Caco-2 (cell line): ENCODE measurements around the gene CTNND2. TPM values are rescaled to one million over a fixed set of nuclear protein-coding genes. Genes with fewer than 3 reads are reported as not detected.

Experiments
- BruUV-seq: library from RNA; stranded (reverse); fragments of 400-500 nt; replicated peaks from 2 replicates; lab custom pipeline; 2021; lab: Mats Ljungman, UMichigan
- CTCF ChIA-PET: fragments of 300-600 bp; sonication (Branson Sonifier 250); formaldehyde crosslinking; loops from one replicate; lab custom pipeline; 2022; ENCODE audit warnings: antibody characterized with exemption; lab: Charles Lee
- POLR2A ChIA-PET: fragments of 300-600 bp; sonication (Branson Sonifier 250); formaldehyde crosslinking; loops from one replicate; lab custom pipeline; 2022; ENCODE audit warnings: antibody characterized with exemption; lab: Charles Lee
- DNase-seq, 2 experiments: peaks; one replicate each; pipeline versions ENCODE4 v3.0.0 to v3.0.0-alpha.2; 2020 to 2022
- H3K27me3 ChIP-seq: replicated peaks from 2 replicates; pipeline ENCODE4 v1.6.0; 2011; ENCODE audit warnings: low read length; ENCODE audit not compliant: control insufficient read depth, insufficient read depth
- H3K36me3 ChIP-seq: 2 replicates; pipeline ENCODE4 v1.5.1; 2011; ENCODE audit warnings: low read length; ENCODE audit not compliant: control insufficient read depth, insufficient read depth
- H3K4me1 ChIP-seq: fragments of 250-450 bp; sonication (Bioruptor Pico); 2 replicates; pipeline ENCODE4 v1.5.1; 2020; ENCODE audit warnings: mild to moderate bottlenecking
- H3K4me3 ChIP-seq: 2 replicates; pipeline ENCODE4 v1.5.1; 2011; ENCODE audit warnings: low read depth, mild to moderate bottlenecking, control low read depth, low read length
- H3K9me3 ChIP-seq: fragments of 250-450 bp; sonication (Bioruptor Pico); 2 replicates; pipeline ENCODE4 v1.5.1; 2020; ENCODE audit warnings: mild to moderate bottlenecking, moderate library complexity
- H3K27ac Mint-ChIP-seq: one replicate; pipeline ENCODE4 v1.8.0; 2022; ENCODE audit warnings: mixed read lengths; ENCODE audit not compliant: unreplicated experiment
- H3K27me3 Mint-ChIP-seq: one replicate; pipeline ENCODE4 v1.8.0; 2022; ENCODE audit warnings: mixed read lengths; ENCODE audit not compliant: insufficient read depth, unreplicated experiment
- H3K36me3 Mint-ChIP-seq: one replicate; pipeline ENCODE4 v1.8.0; 2022; ENCODE audit warnings: mild to moderate bottlenecking, mixed read lengths; ENCODE audit not compliant: insufficient read depth, unreplicated experiment
- H3K4me1 Mint-ChIP-seq: one replicate; pipeline ENCODE4 v1.8.0; 2022; ENCODE audit warnings: low read depth, mixed read lengths; ENCODE audit not compliant: unreplicated experiment
- H3K4me3 Mint-ChIP-seq: one replicate; pipeline ENCODE4 v1.8.0; 2022; ENCODE audit warnings: mild to moderate bottlenecking, moderate library complexity, mixed read lengths; ENCODE audit not compliant: unreplicated experiment
- H3K9me3 Mint-ChIP-seq: one replicate; pipeline ENCODE4 v1.8.0; 2022; ENCODE audit warnings: mixed read lengths; ENCODE audit not compliant: unreplicated experiment
- CTCF ChIP-seq, 2 experiments: fragments of 200-600 bp in 1 of 2; IDR thresholded peaks; 1 replicate in 1 of 2; 2 replicates in 1 of 2; pipeline versions ENCODE4 v1.5.1 to v1.8.0; 2011 to 2022; ENCODE audit warnings: antibody characterized with exemption in 1 of 2, control low read depth in 1 of 2, inconsistent platforms in 1 of 2, low read depth in 1 of 2, low read length in 1 of 2, mild to moderate bottlenecking in 1 of 2, moderate library complexity in 1 of 2; ENCODE audit not compliant: insufficient read depth in 1 of 2, severe bottlenecking in 1 of 2, unreplicated experiment in 1 of 2
- intact Hi-C: fragments of 100-400 bp; cut with micrococcal nuclease; formaldehyde crosslinking; loops from one replicate; pipeline ENCODE4 v1.10.0; 2022; ENCODE audit not compliant: unreplicated experiment
- total RNA-seq: library from RNA; stranded (reverse); gene quantifications from 2 replicates; pipeline ENCODE4 v1.2.3, GENCODE V29; 2022

CTNND2 gene
- total RNA-seq, 1 experiment from 2014 or later, result 0.32 TPM

DNA sequence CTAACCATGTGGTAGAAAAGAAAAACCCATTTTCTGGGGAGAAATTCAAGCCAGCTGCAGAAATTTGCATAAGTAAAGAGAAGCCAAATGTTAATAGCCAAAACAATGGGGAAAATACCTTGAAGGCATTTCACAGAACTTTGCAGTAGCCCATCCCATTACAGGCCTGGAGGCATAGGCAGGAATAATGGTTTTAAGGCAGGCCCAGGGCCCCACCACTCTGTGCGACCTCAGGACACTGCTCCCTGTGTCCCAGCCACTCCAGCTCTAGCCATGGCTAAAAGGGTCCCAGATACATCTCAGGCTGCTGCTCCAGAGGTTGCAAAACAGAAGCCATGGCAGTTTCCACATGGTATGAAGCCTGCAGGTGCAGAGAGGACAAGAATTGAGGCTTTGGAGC is 253.3 kb downstream of the CTNND2 start:
- TF ChIP-seq CTCF (IDR thresholded peaks at IDR 0.05; ENCODE audit: insufficient read depth in 1 of 2, low read depth in 1 of 2, low read length in 1 of 2, severe bottlenecking in 1 of 2, unreplicated experiment in 1 of 2), result no peak
- DNase-seq, result no peak
- no peak overlapping the region for H3K27ac Mint-ChIP-seq
- intact Hi-C loops, result no loop called here
- CTCF ChIA-PET, result no interaction called here
- no peaks in the 10 kb centered on the region for H3K27me3 Mint-ChIP-seq
- Histone ChIP-seq H3K4me1 (no peaks in the 10 kb centered on the region), H3K36me3 (no peaks in the 10 kb centered on the region), H3K9me3 (no peaks in the 10 kb centered on the region), H3K27me3 (no peaks in the 10 kb centered on the region), H3K4me3 (no peak overlapping the region)
- no TSS peak for BruUV-seq
- H3K9me3 Mint-ChIP-seq, result peaks cover 10% of the 10 kb centered on the region
- no peaks in the 10 kb centered on the region for H3K4me1 Mint-ChIP-seq
- H3K36me3 Mint-ChIP-seq, result no peaks in the 10 kb centered on the region
- POLR2A ChIA-PET, result no interaction called here
- H3K4me3 Mint-ChIP-seq, result no peak overlapping the region

DNA sequence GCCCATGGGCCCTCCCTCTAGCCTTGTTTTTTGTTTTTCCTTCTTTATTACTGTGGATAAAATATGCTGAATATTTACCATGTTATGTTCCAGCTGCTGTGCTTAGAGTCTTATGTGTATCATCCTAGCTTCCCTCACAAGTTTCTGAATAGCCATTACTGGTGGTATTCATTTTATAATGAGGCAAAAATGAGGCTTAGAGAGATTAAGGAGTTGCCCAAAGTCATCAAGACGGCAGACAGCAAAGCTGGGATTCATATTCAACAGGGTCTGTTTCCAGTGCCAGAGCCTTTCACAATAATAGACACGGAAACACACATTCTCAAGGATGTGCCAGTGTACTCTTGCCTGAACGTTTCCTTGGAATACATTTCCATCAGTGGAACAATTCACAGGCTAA is 258.1 kb downstream of the CTNND2 start:
- H3K9me3 ChIP-seq, result no peaks in the 10 kb centered on the region
- H3K36me3 Mint-ChIP-seq, result no peaks in the 10 kb centered on the region
- ChIA-PET POLR2A (no interaction called here), CTCF (no interaction called here)
- H3K4me1 ChIP-seq, result no peaks in the 10 kb centered on the region
- H3K4me1 Mint-ChIP-seq, result no peaks in the 10 kb centered on the region
- no peak for DNase-seq
- intact Hi-C loops, result no loop called here
- no peaks in the 10 kb centered on the region for H3K27me3 ChIP-seq
- TF ChIP-seq CTCF (IDR thresholded peaks at IDR 0.05; ENCODE audit: insufficient read depth in 1 of 2, low read depth in 1 of 2, low read length in 1 of 2, severe bottlenecking in 1 of 2, unreplicated experiment in 1 of 2), result no peak
- H3K27me3 Mint-ChIP-seq, result no peaks in the 10 kb centered on the region
- H3K4me3 Mint-ChIP-seq, result no peak overlapping the region
- peaks cover 10% of the 10 kb centered on the region for H3K9me3 Mint-ChIP-seq
- H3K36me3 ChIP-seq, result no peaks in the 10 kb centered on the region
- BruUV-seq, result no TSS peak
- H3K4me3 ChIP-seq, result no peak overlapping the region
- no peak overlapping the region for H3K27ac Mint-ChIP-seq

DNA sequence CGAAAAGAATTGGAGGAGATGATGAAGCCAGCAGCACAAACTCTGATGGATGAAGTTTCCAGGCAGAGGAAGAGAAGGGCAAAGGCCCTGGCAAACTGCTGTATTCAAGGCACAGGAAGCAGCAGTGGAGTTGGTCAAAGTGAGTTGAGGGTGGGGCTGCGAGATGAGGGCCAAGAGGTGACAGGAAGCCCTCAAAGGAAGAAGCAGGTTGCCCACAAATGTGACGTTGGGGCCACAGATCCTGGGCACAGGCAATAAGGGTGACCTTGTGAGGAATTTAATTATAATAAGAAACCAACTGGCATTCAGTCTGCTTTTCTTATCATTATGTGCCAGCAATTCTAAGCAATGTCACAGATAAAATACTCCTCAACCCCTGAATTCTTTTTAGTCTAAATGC is 261.8 kb downstream of the CTNND2 start:
- no peak for TF ChIP-seq CTCF (IDR thresholded peaks at IDR 0.05; ENCODE audit: insufficient read depth in 1 of 2, low read depth in 1 of 2, low read length in 1 of 2, severe bottlenecking in 1 of 2, unreplicated experiment in 1 of 2)
- H3K4me3 ChIP-seq, result no peak overlapping the region
- CTCF ChIA-PET, result no interaction called here
- no peaks in the 10 kb centered on the region for H3K36me3 ChIP-seq
- intact Hi-C loops, result no loop called here
- no peak overlapping the region for H3K27ac Mint-ChIP-seq
- H3K9me3 ChIP-seq, result no peaks in the 10 kb centered on the region
- no peak for DNase-seq
- no peaks in the 10 kb centered on the region for H3K27me3 Mint-ChIP-seq
- no peaks in the 10 kb centered on the region for H3K4me1 ChIP-seq
- H3K9me3 Mint-ChIP-seq, result no peaks in the 10 kb centered on the region
- POLR2A ChIA-PET, result no interaction called here
- no TSS peak for BruUV-seq
- no peak overlapping the region for H3K4me3 Mint-ChIP-seq
- no peaks in the 10 kb centered on the region for H3K36me3 Mint-ChIP-seq
- H3K4me1 Mint-ChIP-seq, result no peaks in the 10 kb centered on the region
- no peaks in the 10 kb centered on the region for H3K27me3 ChIP-seq
